Activated naive CD4-positive, alpha-beta T cell treated with anti-CD3 and anti-CD28 coated beads, Interleukin-2, amount 10 ng/mL, durations not matched to agents 7 days and 5 days (primary cell): ENCODE measurements around the gene CACNA2D4.

ENCODE experiments used
- CTCF ChIA-PET: fragments of 350-600 bp; sonication (Branson Sonifier 250); formaldehyde crosslinking; loops from one replicate; lab custom pipeline; 2021; ENCODE audit warnings: antibody characterized with exemption; lab: Charles Lee
- DNase-seq: peaks from one replicate; pipeline ENCODE4 v3.0.0-alpha.2; 2020
- H3K27ac Mint-ChIP-seq: one replicate; pipeline ENCODE4 v1.8.0; 2021; ENCODE audit warnings: mild to moderate bottlenecking, moderate library complexity, mixed read lengths
- H3K27me3 Mint-ChIP-seq: one replicate; pipeline ENCODE4 v1.8.0; 2021; ENCODE audit warnings: mild to moderate bottlenecking, mixed read lengths
- H3K36me3 Mint-ChIP-seq: one replicate; pipeline ENCODE4 v1.8.0; 2021; ENCODE audit warnings: mixed read lengths
- H3K4me1 Mint-ChIP-seq: one replicate; pipeline ENCODE4 v1.8.0; 2021; ENCODE audit warnings: mixed read lengths
- H3K4me3 Mint-ChIP-seq: one replicate; pipeline ENCODE4 v1.8.0; 2021; ENCODE audit warnings: mild to moderate bottlenecking, moderate library complexity, mixed read lengths
- H3K9me3 Mint-ChIP-seq: one replicate; pipeline ENCODE4 v1.8.0; 2021; ENCODE audit warnings: mixed read lengths

CACNA2D4 gene

DNA sequence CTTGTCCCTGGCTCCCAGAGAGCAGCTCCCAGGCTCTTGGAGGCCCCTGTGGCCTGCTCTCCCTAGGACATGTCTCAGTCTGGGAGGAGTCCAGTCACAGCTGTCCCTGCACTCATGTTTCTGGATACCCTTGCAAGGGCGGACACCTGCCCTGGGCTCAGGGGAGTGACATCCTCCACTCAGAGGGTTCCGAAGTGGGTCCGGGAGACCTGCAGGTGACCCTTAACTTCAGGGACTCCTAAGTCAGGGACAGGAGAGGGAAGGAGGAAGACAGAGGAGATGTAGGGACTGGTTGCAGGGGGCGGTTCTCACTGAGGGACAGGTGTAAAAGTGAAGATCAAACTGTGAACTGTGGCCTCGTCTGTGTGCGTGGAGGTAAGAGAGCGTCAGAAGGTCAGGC, 37.6 kb downstream of the CACNA2D4 start:
- CTCF ChIA-PET, result no interaction called here
- no peaks in the 10 kb centered on the region for H3K9me3 Mint-ChIP-seq
- no peak overlapping the region for H3K27ac Mint-ChIP-seq
- H3K4me1 Mint-ChIP-seq, result no peaks in the 10 kb centered on the region
- H3K4me3 Mint-ChIP-seq, result no peak overlapping the region
- no peak for DNase-seq
- no peaks in the 10 kb centered on the region for H3K36me3 Mint-ChIP-seq
- no peaks in the 10 kb centered on the region for H3K27me3 Mint-ChIP-seq

DNA sequence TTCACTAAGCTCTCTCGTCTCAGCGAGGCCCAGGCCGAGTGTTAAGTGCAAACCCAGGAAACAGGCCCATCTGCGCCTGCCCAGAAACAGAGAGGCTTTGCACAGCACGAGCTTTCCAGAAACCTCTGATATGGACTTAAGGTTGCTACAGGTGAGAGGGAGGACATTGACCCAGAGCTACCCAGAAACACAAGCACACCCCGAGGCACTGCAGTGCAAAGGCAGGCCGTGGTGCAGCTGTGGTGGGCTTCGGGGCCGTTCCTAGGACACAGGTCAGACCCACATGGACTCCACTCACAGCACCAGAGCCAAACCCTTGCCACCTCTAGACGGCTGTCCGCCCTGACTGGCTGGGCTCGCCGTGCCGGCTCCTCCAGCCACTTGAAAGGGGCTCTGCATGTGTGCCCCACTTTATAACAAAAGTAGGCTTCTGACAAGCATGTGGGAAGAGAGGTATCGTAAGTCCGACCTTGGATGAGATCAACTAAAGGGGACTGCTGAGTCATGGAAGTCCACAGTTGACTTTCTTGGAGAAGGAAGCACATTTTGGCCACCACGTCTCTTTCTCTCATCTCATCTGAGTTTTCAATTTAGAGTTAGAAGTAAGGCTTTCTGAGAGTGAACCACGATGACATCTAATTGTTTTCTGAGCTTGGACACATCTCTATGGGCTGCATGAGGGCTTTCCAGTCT, 38.2 kb downstream of the CACNA2D4 start:
- peaks cover 4% of the 10 kb centered on the region for H3K27me3 Mint-ChIP-seq
- H3K36me3 Mint-ChIP-seq, result no peaks in the 10 kb centered on the region
- H3K4me1 Mint-ChIP-seq, result no peaks in the 10 kb centered on the region
- H3K27ac Mint-ChIP-seq, result no peak overlapping the region
- H3K9me3 Mint-ChIP-seq, result no peaks in the 10 kb centered on the region
- CTCF ChIA-PET, result no interaction called here
- H3K4me3 Mint-ChIP-seq, result no peak overlapping the region
- DNase-seq, result no peak

DNA sequence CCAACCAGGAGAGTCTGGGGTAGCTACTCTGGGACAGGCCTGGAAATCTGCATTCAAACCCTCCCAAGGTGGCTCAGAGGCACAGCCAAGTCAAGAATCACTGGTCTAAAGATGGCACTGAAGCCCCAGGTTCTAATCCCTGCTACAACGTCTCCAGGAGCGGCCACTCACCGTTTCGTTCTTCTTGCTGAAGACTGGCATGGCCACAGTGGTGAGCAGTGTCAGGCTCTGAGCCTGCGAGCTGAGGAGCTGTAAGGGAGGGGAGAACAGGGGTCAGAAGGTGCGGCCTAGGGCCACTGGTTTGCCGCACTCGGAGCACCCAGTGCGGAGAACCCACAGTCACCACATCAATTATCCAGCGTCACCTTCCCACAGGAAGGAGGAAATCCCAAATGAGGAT, 38.8 kb downstream of the CACNA2D4 start:
- H3K27ac Mint-ChIP-seq, result no peak overlapping the region
- H3K4me3 Mint-ChIP-seq, result no peak overlapping the region
- H3K27me3 Mint-ChIP-seq, result peaks cover 4% of the 10 kb centered on the region
- no peaks in the 10 kb centered on the region for H3K9me3 Mint-ChIP-seq
- CTCF ChIA-PET, result no interaction called here
- no peak for DNase-seq
- no peaks in the 10 kb centered on the region for H3K4me1 Mint-ChIP-seq
- H3K36me3 Mint-ChIP-seq, result no peaks in the 10 kb centered on the region

DNA sequence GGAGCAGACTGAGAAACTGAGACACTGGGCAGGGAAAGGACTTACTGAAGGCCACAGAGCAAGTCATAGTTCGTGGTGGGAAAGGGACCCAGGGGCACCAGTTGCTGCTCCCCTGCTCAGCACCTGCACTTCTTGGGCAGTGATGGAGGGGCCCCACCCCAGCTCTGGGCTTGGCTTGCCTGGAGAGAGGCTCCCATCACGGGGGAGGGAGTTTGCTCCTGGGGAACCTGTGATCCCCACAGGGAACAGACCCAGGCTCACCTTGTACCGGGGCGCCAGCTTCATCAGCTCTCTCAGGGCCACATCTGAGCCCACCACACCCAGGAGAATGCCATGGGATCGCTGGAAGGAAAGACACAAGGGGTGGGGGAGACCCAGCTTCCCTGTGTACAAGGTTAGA, 39.8 kb downstream of the CACNA2D4 start:
- no peaks in the 10 kb centered on the region for H3K9me3 Mint-ChIP-seq
- no peak overlapping the region for H3K27ac Mint-ChIP-seq
- H3K4me3 Mint-ChIP-seq, result no peak overlapping the region
- no peaks in the 10 kb centered on the region for H3K36me3 Mint-ChIP-seq
- DNase-seq, result no peak
- no peaks in the 10 kb centered on the region for H3K4me1 Mint-ChIP-seq
- peaks cover 10% of the 10 kb centered on the region for H3K27me3 Mint-ChIP-seq
- CTCF ChIA-PET, result no interaction called here

DNA sequence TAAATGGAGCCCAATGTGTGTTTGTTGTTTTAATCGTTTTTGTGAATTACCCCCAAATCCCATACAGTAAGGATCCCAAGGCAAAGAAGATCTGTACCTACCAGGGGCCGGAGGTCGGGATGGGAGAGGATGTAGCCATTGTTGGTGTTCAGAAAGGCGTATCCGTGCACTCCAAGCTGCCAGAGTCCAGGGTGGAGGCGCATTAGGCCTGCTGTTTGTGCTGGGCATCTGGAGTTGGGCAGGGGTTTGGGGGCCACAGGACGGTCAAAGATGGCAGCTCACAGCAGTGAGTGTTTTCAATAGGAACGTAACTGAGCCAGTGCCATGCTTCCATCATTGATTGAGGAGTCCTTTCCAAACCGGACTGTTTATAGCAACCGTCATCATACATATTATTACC, 40.2 kb downstream of the CACNA2D4 start:
- DNase-seq, result no peak
- H3K27ac Mint-ChIP-seq, result no peak overlapping the region
- no peaks in the 10 kb centered on the region for H3K36me3 Mint-ChIP-seq
- no peaks in the 10 kb centered on the region for H3K4me1 Mint-ChIP-seq
- no peaks in the 10 kb centered on the region for H3K9me3 Mint-ChIP-seq
- H3K27me3 Mint-ChIP-seq, result peaks cover 12% of the 10 kb centered on the region
- CTCF ChIA-PET, result no interaction called here
- no peak overlapping the region for H3K4me3 Mint-ChIP-seq

DNA sequence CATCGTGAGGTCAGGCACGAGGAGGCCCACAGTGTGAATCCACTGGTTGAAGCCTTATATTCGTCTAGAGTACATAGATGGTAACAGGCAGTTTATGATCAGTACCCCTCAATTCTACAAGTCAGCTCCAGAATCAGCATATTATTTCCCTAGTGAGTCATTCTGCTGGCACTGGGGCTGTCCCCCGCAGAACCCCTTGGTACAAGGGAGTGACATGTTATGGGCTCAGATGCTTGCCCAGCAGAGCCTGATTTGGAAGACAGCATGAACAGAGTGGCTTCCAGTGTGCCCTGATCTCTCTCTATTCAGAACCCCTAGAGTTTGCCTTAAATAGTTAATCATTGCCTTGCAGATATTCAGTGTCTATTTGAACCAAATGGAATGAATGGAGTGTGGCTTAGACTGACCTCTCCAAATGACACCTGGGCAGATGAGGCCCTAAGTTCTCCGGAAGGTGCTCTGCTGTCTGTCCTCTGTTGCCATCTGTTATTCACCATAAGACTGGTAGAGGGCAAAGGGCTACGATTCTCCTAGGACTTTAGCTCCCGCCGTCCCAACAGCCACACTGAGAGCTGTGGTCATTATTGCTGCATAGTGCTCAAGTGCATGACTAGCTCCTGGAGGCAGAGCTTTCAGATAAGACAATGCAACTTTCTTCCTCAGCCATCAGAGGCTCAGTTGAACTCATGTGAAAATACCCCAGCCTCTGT, 41.1 kb downstream of the CACNA2D4 start:
- H3K36me3 Mint-ChIP-seq, result no peaks in the 10 kb centered on the region
- H3K27ac Mint-ChIP-seq, result no peak overlapping the region
- H3K9me3 Mint-ChIP-seq, result no peaks in the 10 kb centered on the region
- peaks cover 12% of the 10 kb centered on the region for H3K27me3 Mint-ChIP-seq
- no peaks in the 10 kb centered on the region for H3K4me1 Mint-ChIP-seq
- no peak overlapping the region for H3K4me3 Mint-ChIP-seq
- CTCF ChIA-PET, result no interaction called here
- no peak for DNase-seq

DNA sequence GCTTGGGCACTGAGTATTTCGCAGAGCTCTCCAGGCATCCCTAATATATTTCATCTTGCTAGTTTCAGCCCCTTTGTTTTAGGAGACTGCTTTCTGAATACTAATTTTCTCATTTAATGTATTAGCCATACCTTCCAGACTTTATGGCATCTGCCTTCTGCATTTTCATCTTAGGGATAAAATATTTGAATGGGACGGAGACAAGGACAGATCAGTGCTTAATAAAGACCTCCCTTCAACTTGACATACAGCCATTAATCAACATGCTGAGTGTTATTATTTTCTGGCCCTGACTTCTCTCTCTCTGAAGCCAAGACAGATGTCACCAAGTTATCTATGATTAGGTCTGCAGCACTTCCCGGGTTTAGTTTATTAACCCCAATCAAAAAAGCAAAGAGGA, 42.4 kb downstream of the CACNA2D4 start:
- H3K9me3 Mint-ChIP-seq, result peaks cover 6% of the 10 kb centered on the region
- CTCF ChIA-PET, result no interaction called here
- H3K27me3 Mint-ChIP-seq, result peaks cover 12% of the 10 kb centered on the region
- H3K4me1 Mint-ChIP-seq, result no peaks in the 10 kb centered on the region
- no peak overlapping the region for H3K27ac Mint-ChIP-seq
- no peak for DNase-seq
- no peaks in the 10 kb centered on the region for H3K36me3 Mint-ChIP-seq
- H3K4me3 Mint-ChIP-seq, result no peak overlapping the region

DNA sequence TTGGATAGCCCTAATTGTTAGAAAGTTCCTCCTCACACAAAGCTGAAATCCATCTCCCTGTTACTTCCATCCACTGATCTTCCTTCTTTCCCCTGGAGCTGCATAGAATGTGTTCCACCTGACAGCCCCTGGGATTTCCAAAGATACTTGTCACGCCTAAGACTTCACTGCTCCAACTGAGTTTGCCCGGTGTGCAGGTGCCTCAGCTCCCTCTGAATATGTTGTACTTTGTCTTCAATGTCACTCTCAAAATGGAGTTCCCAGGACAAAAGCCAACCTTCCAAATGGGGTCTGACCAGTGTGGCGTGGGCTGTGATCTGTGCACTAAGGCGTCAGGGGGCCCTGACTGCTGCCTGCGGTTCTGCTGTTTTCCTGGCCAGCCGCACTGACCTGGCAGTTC, 42.8 kb downstream of the CACNA2D4 start:
- Mint-ChIP-seq H3K4me1 (no peaks in the 10 kb centered on the region), H3K36me3 (no peaks in the 10 kb centered on the region), H3K9me3 (peaks cover 8% of the 10 kb centered on the region), H3K4me3 (no peak overlapping the region), H3K27ac (no peak overlapping the region), H3K27me3 (peaks cover 13% of the 10 kb centered on the region)
- CTCF ChIA-PET, result no interaction called here
- DNase-seq, result no peak

DNA sequence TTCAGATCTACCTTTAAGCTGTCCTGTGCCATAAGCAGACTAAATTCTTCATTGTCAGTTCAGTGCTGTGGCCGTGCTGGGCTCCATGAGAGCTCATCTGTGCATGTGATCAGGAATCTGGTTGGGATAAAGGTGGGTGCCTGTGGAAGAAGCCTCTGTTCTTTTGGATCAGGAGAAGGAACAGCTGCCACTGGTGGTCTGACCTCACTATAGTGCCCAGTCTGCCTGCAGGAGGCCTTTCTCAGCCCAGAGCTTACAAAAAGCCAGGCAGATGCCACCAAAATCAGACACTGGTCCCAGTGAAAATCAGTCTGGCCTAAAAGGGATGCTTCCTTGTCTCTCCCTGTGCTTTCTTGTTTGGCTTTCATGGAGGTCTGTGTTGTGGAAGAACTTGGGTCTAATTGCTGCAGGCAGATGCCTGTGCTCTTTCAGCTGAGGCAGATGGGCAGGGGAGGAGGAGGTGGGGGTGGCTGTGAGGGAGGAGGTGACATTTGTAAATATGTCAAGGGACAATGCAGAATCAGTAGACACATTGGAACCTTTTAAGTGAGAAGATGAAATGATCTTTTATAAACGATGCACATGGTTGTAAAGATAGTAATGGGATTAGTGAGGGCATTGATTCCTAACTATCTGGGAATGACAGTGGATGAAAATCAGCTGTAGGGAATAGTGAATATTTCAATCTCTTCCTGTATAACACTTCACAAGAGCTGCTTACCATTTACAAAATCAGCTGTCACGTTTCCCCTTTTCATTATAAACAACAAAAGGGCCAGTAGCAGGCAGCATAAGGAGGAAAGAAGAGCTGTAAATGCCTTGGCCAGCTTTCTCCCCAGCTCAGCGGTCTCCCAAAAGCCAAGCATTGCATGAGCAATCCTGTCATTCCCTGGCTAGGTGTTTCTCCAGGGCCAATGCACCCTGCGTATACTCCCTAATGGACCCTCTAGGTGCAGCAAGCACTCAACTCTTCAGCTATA, 44.6 kb downstream of the CACNA2D4 start:
- CTCF ChIA-PET, result no interaction called here
- Mint-ChIP-seq H3K27me3 (peaks cover 19% of the 10 kb centered on the region), H3K4me3 (no peak overlapping the region), H3K9me3 (peaks cover 10% of the 10 kb centered on the region), H3K4me1 (no peaks in the 10 kb centered on the region), H3K27ac (no peak overlapping the region), H3K36me3 (no peaks in the 10 kb centered on the region)
- no peak for DNase-seq

DNA sequence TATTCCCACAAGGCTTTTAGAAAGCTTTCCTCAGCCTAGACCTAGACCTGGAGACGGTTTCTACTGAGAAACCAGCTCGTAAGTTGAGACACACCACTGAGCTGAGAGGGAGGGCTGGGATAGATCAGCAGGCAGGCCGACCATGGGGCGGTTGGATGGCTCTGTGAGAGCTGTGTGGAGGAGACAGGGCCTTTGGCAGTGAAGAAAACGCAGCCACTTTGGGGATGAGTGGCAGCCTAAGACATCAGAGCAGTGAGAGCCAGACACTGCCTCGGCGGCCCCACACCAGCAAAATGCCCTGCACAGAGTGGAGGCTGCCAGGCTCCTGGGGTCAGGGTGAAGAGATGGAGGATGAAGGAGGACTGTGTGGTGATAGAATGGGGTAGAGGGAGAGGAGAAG, 46.0 kb downstream of the CACNA2D4 start:
- no peak for DNase-seq
- no peak overlapping the region for H3K27ac Mint-ChIP-seq
- CTCF ChIA-PET, result no interaction called here
- no peaks in the 10 kb centered on the region for H3K4me1 Mint-ChIP-seq
- H3K4me3 Mint-ChIP-seq, result no peak overlapping the region
- peaks cover 19% of the 10 kb centered on the region for H3K27me3 Mint-ChIP-seq
- H3K36me3 Mint-ChIP-seq, result no peaks in the 10 kb centered on the region
- H3K9me3 Mint-ChIP-seq, result peaks cover 10% of the 10 kb centered on the region

DNA sequence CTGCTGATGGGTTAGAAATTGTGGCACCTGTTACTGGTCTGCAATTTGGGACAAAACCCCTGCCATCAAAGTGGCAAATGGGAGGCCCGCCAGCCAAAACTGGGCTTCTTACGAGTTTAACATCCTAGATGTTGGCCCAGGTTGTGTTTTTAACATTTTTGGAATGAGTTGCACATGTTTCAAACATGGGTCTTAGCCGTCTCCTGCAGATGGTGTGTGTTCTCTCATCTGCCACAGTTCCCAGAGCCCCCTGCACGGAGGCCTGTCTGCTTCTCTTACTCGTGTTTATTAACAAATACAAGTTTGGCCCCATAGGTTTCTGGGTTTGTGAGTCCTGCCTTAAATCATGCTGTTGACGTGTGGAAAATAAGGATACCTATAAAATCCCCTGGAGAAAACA, 46.5 kb downstream of the CACNA2D4 start:
- Mint-ChIP-seq H3K9me3 (peaks cover 10% of the 10 kb centered on the region), H3K36me3 (no peaks in the 10 kb centered on the region), H3K4me3 (no peak overlapping the region), H3K27me3 (peaks cover 20% of the 10 kb centered on the region), H3K4me1 (no peaks in the 10 kb centered on the region), H3K27ac (no peak overlapping the region)
- no peak for DNase-seq
- CTCF ChIA-PET, result no interaction called here

DNA sequence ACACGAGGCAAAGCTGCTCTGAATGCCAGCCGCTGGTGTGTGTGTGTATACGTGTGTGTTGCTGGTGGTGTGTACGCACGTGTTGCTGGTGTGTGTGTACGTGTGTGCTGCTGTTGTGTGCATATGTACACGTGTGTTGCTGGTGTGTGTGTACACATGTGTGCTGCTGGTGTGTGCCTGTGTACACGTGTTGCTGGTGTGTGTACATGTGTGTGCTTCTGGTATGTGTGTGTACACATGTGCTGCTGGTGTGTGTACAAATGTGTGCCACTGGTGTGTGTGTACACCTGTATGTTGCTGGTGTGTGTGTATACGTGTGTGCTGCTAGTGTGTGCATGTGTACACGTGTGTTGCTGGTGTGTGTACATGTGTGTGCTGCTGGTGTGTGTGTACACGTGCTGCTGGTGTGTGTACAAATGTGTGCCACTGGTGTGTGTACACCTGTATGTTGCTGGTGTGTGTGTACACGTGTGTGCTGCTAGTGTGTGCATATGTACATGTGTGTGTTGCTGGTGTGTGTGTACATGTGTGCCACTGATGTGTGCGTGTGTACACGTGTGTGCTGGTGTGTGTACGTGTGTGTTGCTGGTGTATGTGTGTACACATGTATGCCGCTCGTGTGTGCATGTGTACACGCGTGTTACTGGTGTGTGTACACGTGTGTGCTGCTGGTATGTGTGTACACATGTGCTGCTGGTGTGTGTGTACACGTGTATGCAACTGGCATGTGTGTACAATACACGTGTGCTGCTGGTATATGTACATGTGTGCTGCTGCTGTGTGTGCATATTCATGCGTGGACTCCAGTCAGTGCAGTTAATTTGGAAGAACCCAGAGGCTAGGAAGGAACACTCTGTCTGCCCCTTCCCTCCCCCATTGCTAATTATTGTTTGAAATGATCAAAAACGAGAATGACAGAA, 47.2 kb downstream of the CACNA2D4 start:
- CTCF ChIA-PET, result no interaction called here
- Mint-ChIP-seq H3K36me3 (no peaks in the 10 kb centered on the region), H3K9me3 (peaks cover 10% of the 10 kb centered on the region), H3K4me1 (no peaks in the 10 kb centered on the region), H3K27me3 (peaks cover 26% of the 10 kb centered on the region), H3K27ac (no peak overlapping the region), H3K4me3 (no peak overlapping the region)
- no peak for DNase-seq

DNA sequence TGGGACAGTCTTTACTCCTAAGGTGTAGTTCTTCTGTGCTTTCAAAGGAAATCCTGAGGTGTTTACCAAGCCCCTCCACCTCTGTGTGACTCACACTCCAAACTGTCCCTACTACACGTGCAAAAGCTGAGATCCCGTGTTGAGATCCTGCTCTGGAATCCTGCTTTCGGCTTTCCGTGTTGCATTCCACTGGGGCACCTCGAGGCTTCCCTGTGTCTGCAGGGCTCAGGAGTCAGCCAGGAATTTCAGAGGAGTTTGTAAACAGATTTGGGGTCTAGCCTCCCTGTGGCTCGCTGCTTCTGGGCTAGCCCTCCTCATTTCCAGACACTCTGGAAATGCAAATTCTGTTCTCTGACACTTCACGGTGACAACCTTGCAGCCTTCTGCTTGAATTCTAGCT, 48.4 kb downstream of the CACNA2D4 start:
- Mint-ChIP-seq H3K27ac (no peak overlapping the region), H3K9me3 (peaks cover 10% of the 10 kb centered on the region), H3K36me3 (no peaks in the 10 kb centered on the region), H3K27me3 (peaks cover 25% of the 10 kb centered on the region), H3K4me1 (no peaks in the 10 kb centered on the region), H3K4me3 (no peak overlapping the region)
- CTCF ChIA-PET, result no interaction called here
- DNase-seq, result no peak

DNA sequence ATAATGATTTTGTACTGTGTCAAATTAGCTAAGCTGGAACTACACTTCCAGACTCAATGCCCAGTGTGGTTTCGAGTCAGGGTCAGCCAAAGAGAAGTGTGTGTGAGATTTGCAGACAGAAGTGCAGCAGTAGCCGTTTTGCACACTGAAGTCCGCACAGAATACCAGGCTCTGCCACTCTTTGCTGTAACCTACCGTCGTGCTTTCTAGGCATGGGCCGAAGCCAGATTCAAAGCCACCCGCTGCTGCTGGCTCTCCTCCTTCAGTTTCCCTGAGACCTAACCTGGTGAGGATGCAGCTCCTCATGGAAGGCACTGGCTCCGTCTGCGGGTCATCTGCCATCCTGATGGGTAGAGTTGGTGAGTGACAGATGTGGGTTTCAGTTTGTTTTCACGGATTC, 49.3 kb downstream of the CACNA2D4 start:
- Mint-ChIP-seq H3K36me3 (no peaks in the 10 kb centered on the region), H3K27ac (no peak overlapping the region), H3K27me3 (peaks cover 29% of the 10 kb centered on the region), H3K4me1 (no peaks in the 10 kb centered on the region), H3K9me3 (peaks cover 10% of the 10 kb centered on the region), H3K4me3 (no peak overlapping the region)
- no peak for DNase-seq
- CTCF ChIA-PET, result no interaction called here
